Pancreas (tissue), 10 donors: ENCODE data around the gene ZNF621. TPM values are rescaled to one million over a fixed set of nuclear protein-coding genes. Genes with fewer than 3 reads are reported as not detected.
"Not testable (repeated sequence)": the region's sequence is repeated elsewhere in the genome, so short reads cannot be mapped to it uniquely, and the experiment has no call there.

Source experiments
- ATAC-seq, 4 donors: fragments of 200-7000 bp; cut with Tn5 transposase; one replicate each; pipeline versions ENCODE4 v1.8.0 to v1.9.1; 2020; ENCODE audit warnings: mild to moderate bottlenecking in 4 of 4, moderate library complexity in 4 of 4
- DNase-seq, 6 donors: peaks; one replicate each; pipeline ENCODE4 v3.0.0-alpha.2; 2020
- FAIRE-seq: peaks from 2 replicates; lab custom pipeline; 2012; peaks lifted over from hg19 to GRCh38; lab: Jason Lieb, UNC
- H3K27ac ChIP-seq, 4 donors: fragments of 200-600 bp; sonication (generic); 1 replicate in 3 of 4; 2 replicates in 1 of 4; pipeline versions ENCODE4 v1.5.0 to v1.8.0; 2020
- H3K27me3 ChIP-seq, 4 donors: fragments of 200-600 bp; one replicate each; pipeline ENCODE4 v1.8.0; 2021
- H3K36me3 ChIP-seq, 3 donors: fragments of 200-600 bp; sonication (generic) in 1 of 3; one replicate each; pipeline versions ENCODE4 v1.5.0 to v1.8.0; 2020 to 2021
- H3K4me1 ChIP-seq, 3 donors: fragments of 200-600 bp; one replicate each; pipeline ENCODE4 v1.8.0; 2021
- H3K4me3 ChIP-seq, 4 donors: fragments of 200-600 bp; sonication (generic) in 2 of 4; one replicate each; pipeline versions ENCODE4 v1.5.0 to v1.8.0; 2020 to 2021
- H3K9me3 ChIP-seq, 4 donors: fragments of 200-600 bp; one replicate each; pipeline ENCODE4 v1.8.0; 2021
- WGBS, 2 donors: extraction: QIAGEN DNeasy Blood & Tissue Kit; methylation state at CpG; one replicate each; pipeline ENCODE4 v1.1.7; 2013; 5-methylcytosine and 5-hydroxymethylcytosine counted together
- intact Hi-C, 3 donors: fragments of 100-400 bp; cut with DNase I; formaldehyde crosslinking; loops; one replicate each; pipeline versions ENCODE4 v1.11.1 to v1.14.2; 2022
- polyA plus RNA-seq, 2 donors: library from polyadenylated mRNA; stranded (reverse); fragments of 200-250 nt; gene quantifications; one replicate each; pipeline ENCODE4 v1.2.3, GENCODE V29; 2013
- total RNA-seq, 6 donors: library from RNA; stranded (reverse); fragmentation: NEBNext Ultra II Directional in 4 of 6; extraction: Animal tissue kit (Norgen Biotek cat#: 25700) in 4 of 6; gene quantifications; one replicate each; pipeline versions ENCODE4 v1.2.1 to v1.2.4, GENCODE V29; 2021 to 2023
- TF ChIP-seq, protein P1 (sequence below), 4 donors: fragments of 200-600 bp; sonication (generic) in 3 of 4; IDR thresholded peaks; one replicate each; pipeline versions ENCODE4 v1.5.0 to v1.8.0; 2021; ENCODE audit warnings: antibody characterized with exemption in 4 of 4
- donor health status: healthy with polysubstance abuse.
- donor health status: DM: no; HTN: no; CAD: no; lungs with moderate emphysema.
- donor health status: DM: no; HTN: no; CAD: no.
- donor health status: control.
- donor health status: control.
- donor health status: Bipolar disorder and iron deficiency.
- donor health status: DM: yes; HTN: yes; CAD: no.
- donor health status: DM: no; HTN: no; CAD: no.
- donor health status: DM: no; HTN: no; CAD: no.
- donor health status: DM: yes; HTN: yes; CAD: no.

ZNF621 gene
- total and polyA plus RNA-seq, 8 donors: 5.4 to 14.2 (median 9.1) TPM

DNA sequence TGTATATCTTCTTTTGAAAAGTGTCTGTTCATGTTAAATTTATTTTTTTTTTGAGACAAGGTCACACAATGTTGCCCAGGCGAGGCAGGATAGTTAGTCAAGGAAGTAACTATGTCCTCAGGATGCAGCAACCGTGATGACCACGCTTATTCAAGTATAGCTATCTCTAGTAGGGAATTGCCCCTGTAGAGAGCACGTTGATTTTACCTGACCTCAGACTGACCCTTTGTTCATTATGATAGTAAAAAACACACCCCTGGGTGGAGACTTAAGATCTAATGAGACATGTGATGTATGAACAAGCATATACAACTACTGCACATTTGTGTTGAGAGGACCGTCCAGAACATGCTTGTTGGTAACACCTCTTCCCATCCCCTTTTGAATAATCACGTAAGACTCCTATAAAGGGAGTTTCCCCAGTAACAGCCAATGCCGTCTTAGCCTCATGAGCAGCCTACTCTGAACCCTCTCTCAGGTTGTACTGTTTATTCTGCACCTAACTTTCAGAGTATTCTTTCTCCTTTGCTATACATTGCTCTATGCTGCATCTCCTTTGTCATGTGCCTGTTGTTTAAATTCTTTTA, 32.9 kb downstream of the ZNF621 start:
- intact Hi-C loops: no loop called here
- no peak for ATAC-seq
- DNase-seq: no peak
- FAIRE-seq: no peak
- H3K4me1 ChIP-seq: no peaks in the 10 kb centered on the region
- TF ChIP-seq, protein P1, sequence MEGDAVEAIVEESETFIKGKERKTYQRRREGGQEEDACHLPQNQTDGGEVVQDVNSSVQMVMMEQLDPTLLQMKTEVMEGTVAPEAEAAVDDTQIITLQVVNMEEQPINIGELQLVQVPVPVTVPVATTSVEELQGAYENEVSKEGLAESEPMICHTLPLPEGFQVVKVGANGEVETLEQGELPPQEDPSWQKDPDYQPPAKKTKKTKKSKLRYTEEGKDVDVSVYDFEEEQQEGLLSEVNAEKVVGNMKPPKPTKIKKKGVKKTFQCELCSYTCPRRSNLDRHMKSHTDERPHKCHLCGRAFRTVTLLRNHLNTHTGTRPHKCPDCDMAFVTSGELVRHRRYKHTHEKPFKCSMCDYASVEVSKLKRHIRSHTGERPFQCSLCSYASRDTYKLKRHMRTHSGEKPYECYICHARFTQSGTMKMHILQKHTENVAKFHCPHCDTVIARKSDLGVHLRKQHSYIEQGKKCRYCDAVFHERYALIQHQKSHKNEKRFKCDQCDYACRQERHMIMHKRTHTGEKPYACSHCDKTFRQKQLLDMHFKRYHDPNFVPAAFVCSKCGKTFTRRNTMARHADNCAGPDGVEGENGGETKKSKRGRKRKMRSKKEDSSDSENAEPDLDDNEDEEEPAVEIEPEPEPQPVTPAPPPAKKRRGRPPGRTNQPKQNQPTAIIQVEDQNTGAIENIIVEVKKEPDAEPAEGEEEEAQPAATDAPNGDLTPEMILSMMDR (IDR thresholded peaks at IDR 0.05): no peak
- H3K9me3 ChIP-seq: no peaks in the 10 kb centered on the region
- no peak overlapping the region for H3K4me3 ChIP-seq
- WGBS, 2 donors: 76 to 77% methylated on average over 7 of the region's 7 CpGs
- no peak overlapping the region for H3K27ac ChIP-seq
- H3K36me3 ChIP-seq: no peaks in the 10 kb centered on the region
- H3K27me3 ChIP-seq: no peaks in the 10 kb centered on the region

DNA sequence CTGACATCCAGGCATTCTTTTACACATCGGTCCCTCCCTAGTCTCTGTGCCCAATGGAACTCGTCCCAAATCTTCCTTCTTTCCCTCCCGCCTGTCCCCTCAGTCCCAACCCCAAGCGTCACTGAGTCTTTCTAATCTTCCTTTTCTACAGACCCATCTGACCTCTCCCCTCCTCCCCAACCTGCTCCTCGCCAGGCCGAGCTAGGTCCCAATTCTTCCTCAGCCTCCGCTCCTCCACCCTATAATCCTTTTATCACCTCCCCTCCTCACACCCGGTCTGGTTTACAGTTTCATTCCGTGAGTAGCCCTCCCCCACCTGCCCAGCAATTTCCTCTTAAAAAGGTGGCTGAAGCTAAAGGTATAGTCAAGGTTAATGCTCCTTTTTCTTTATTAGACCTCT, 37.7 kb downstream of the ZNF621 start:
- WGBS, 2 donors: 84 to 85% methylated on average over 9 of the region's 9 CpGs
- DNase-seq, H3K9me3 ChIP-seq, H3K27ac ChIP-seq, H3K4me3 ChIP-seq, H3K27me3 ChIP-seq, FAIRE-seq, H3K4me1 ChIP-seq, ATAC-seq, intact Hi-C loops, H3K36me3 ChIP-seq: not testable (repeated sequence)

DNA sequence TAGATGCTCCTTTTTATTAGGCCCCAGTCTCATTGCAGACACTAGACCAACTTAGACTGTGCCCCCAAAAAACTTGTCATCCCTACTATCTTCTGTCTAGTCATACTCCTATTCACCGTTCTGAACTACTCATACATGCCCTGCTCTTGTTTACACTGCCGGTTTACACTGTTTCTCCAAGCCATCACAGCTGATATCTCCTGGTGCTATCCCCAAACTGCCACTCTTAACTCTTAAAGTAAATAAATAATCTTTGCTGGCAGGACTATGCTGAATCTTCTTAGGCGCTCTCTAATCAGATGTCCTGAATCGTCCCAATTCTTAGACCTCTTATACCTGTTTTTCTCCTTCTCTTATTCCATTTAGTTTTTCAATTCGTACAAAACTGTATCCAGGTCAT, 40.9 kb downstream of the ZNF621 start:
- H3K27me3 ChIP-seq, H3K4me1 ChIP-seq, FAIRE-seq, H3K9me3 ChIP-seq, H3K4me3 ChIP-seq, intact Hi-C loops, DNase-seq, H3K27ac ChIP-seq, H3K36me3 ChIP-seq, ATAC-seq: not testable (repeated sequence)
- WGBS, 2 donors: 61 to 75% methylated on average over 5 of the region's 5 CpGs

DNA sequence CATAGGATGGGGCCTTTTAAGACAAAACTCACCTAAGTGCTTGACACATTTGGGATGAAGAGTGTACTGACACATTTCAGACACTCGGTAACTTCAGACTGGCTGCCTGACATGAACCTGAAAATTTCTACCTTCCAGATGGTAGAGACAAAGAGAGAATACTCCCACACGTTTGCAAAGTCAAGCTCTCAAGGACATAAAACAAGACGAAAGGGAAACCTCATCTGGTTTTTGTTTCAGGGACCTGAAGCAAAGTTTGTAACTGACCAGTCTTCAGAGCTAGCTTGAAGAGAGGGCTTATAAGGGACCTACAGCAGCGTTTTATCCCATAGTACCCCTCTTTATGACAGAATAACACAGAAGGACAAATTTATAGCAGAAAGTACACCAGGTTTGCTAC, 41.9 kb downstream of the ZNF621 start:
- TF ChIP-seq, protein P1 (IDR thresholded peaks at IDR 0.05): no peak
- ATAC-seq (no peak), FAIRE-seq (no peak), DNase-seq (no peak)
- Histone ChIP-seq H3K27me3 (no peaks in the 10 kb centered on the region), H3K36me3 (no peaks in the 10 kb centered on the region), H3K4me3 (no peak overlapping the region), H3K4me1 (no peaks in the 10 kb centered on the region), H3K9me3 (no peaks in the 10 kb centered on the region), H3K27ac (no peak overlapping the region)
- 59 to 63% methylated on average over 4 of the region's 4 CpGs for WGBS, 2 donors
- intact Hi-C loops: no loop called here

DNA sequence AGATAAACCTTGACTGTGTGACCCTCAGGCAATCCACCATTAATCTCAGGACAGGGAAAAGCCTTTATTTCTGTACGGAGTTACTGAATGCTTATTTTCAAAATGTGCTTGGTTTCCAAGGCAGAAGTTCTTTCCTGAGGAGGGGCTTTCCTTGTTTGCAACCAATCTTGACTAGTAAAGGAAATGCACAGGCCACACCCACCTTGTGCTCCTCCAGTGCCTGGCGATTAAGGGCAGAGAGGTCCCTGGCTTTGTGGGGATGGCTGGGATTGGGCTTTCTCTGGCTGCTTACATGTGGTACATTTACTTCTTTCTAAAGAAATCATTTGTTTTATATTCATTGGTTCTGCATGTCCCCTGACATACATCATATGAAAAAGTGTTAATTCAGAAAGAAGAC, 47.8 kb downstream of the ZNF621 start:
- WGBS, 2 donors: 56% methylated on average over 2 of the region's 2 CpGs
- no peaks in the 10 kb centered on the region for H3K9me3 ChIP-seq
- no peak for ATAC-seq
- FAIRE-seq: no peak
- no peak for DNase-seq
- H3K27ac ChIP-seq: no peak overlapping the region
- no peaks in the 10 kb centered on the region for H3K4me1 ChIP-seq
- TF ChIP-seq, protein P1 (IDR thresholded peaks at IDR 0.05): no peak
- intact Hi-C loops: no loop called here
- H3K4me3 ChIP-seq: no peak overlapping the region
- H3K36me3 ChIP-seq: no peaks in the 10 kb centered on the region
- H3K27me3 ChIP-seq: no peaks in the 10 kb centered on the region

DNA sequence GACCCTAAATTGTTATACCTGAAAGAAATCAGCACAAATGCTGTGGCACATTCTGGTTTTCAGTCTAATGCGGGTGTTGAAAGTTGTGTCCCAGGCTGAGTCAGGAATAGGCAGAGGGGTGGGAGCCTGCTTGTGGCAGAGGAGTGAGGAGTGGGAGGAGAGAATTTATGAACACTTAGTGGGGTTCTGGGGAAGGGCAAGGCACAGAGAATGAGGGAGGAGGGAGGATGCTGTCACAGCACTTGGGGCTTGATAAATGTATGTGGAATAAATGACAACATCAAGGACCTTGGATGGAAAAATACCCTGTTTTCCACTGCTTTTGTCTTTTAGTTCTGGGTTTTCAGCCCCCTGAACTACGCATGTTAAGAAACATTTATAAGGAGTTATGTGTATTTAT, 49.3 kb downstream of the ZNF621 start:
- DNase-seq (no peak), FAIRE-seq (no peak), ATAC-seq (no peak)
- intact Hi-C loops: no loop called here
- Histone ChIP-seq H3K36me3 (no peaks in the 10 kb centered on the region), H3K4me1 (no peaks in the 10 kb centered on the region), H3K27me3 (no peaks in the 10 kb centered on the region), H3K9me3 (no peaks in the 10 kb centered on the region), H3K4me3 (no peak overlapping the region), H3K27ac (no peak overlapping the region)
- TF ChIP-seq, protein P1 (IDR thresholded peaks at IDR 0.05): no peak
- WGBS, 2 donors: 81 to 95% methylated on average over 2 of the region's 2 CpGs
